Ovary (tissue), 9 donors: ENCODE measurements around the gene RBM5. TPM values are rescaled to one million over a fixed set of nuclear protein-coding genes. Genes with fewer than 3 reads are reported as not detected.

Experiments
- DNase-seq, 5 donors: peaks; one replicate each; pipeline ENCODE4 v3.0.0-alpha.2; 2019 to 2020
- H3K27ac ChIP-seq, 2 donors: fragments of 200-600 bp; one replicate each; pipeline versions ENCODE4 v1.5.1 to v1.8.0; 2019 to 2022
- H3K27me3 ChIP-seq: fragments of 200-600 bp; one replicate; pipeline ENCODE4 v1.8.0; 2022
- H3K36me3 ChIP-seq: fragments of 200-600 bp; sonication (generic); one replicate; pipeline ENCODE4 v1.5.1; 2019
- H3K4me1 ChIP-seq: one replicate; pipeline ENCODE4 v1.8.1; 2013; ENCODE audit warnings: mild to moderate bottlenecking, moderate library complexity; ENCODE audit not compliant: insufficient read depth
- H3K4me3 ChIP-seq: fragments of 200-600 bp; sonication (generic); one replicate; pipeline ENCODE4 v1.5.1; 2017
- H3K9me3 ChIP-seq, 2 donors: fragments of 200-600 bp in 1 of 2; sonication (generic) in 1 of 2; one replicate each; pipeline versions ENCODE4 v1.5.1 to v1.8.1; 2013 to 2019; ENCODE audit warnings: mild to moderate bottlenecking in 1 of 2, moderate library complexity in 1 of 2
- EP300 ChIP-seq: sonication (generic); formaldehyde crosslinking; IDR thresholded peaks from one replicate; pipeline ENCODE4 v1.6.1; 2017; ENCODE audit warnings: antibody characterized with exemption
- POLR2A ChIP-seq: fragments of 450-650 bp; IDR thresholded peaks from one replicate; pipeline ENCODE4 v1.6.1; 2017; ENCODE audit warnings: antibody characterized with exemption, mild to moderate bottlenecking, moderate library complexity
- WGBS, 3 donors: extraction: QIAGEN DNeasy Blood & Tissue Kit in 1 of 3; methylation state at CpG; one replicate each; pipeline versions ENCODE4 v1.1.5 to v1.1.7; 2013 to 2017; 5-methylcytosine and 5-hydroxymethylcytosine counted together
- intact Hi-C, 4 donors: fragments of 100-400 bp; cut with DNase I; formaldehyde crosslinking; loops; one replicate each; pipeline versions ENCODE4 v1.11.0 to v1.15.1; 2022 to 2023
- polyA plus RNA-seq, 2 donors: library from polyadenylated mRNA; stranded (reverse); fragments of 200-250 nt in 1 of 2; fragments of 350-450 nt in 1 of 2; fragmentation: Illumina TruSeq in 1 of 2; extraction: RNeasy Lipid Tissue Mini Kit (QIAGEN cat#74804) in 1 of 2; gene quantifications; one replicate each; pipeline ENCODE4 v1.2.3, GENCODE V29; 2013 to 2014
- total RNA-seq, 7 donors: library from RNA; depleted of rRNA in 2 of 7; stranded (reverse); fragments of >200 nt in 2 of 7; fragmentation: NEBNext Ultra II Directional in 3 of 7; extraction: Animal tissue kit (Norgen Biotek cat#: 25700) in 3 of 7; gene quantifications; one replicate each; pipeline versions ENCODE4 v1.1.0 to v1.2.4, GENCODE V29; 2016 to 2023
- TF ChIP-seq, protein P1 (sequence below), 3 donors: fragments of 450-650 bp in 2 of 3; fragments of 200-600 bp in 1 of 3; IDR thresholded peaks; one replicate each; pipeline versions ENCODE4 v1.5.1 to v1.8.0; 2016 to 2022; ENCODE audit warnings: antibody characterized with exemption in 3 of 3, mild to moderate bottlenecking in 1 of 3
- donor health status: DM: no; HTN: no; CAD: no; lungs with moderate emphysema.
- donor health status: DM: no; HTN: no; CAD: no.
- donor health status: Bipolar disorder and iron deficiency.
- donor health status: DM: yes; HTN: yes; CAD: no.
- donor health status: DM: no; HTN: no; CAD: no.
- donor health status: DM: yes; HTN: yes; CAD: no.

RBM5 gene
- total and polyA plus RNA-seq, 9 donors, result 123 to 207 (median 165) TPM

DNA sequence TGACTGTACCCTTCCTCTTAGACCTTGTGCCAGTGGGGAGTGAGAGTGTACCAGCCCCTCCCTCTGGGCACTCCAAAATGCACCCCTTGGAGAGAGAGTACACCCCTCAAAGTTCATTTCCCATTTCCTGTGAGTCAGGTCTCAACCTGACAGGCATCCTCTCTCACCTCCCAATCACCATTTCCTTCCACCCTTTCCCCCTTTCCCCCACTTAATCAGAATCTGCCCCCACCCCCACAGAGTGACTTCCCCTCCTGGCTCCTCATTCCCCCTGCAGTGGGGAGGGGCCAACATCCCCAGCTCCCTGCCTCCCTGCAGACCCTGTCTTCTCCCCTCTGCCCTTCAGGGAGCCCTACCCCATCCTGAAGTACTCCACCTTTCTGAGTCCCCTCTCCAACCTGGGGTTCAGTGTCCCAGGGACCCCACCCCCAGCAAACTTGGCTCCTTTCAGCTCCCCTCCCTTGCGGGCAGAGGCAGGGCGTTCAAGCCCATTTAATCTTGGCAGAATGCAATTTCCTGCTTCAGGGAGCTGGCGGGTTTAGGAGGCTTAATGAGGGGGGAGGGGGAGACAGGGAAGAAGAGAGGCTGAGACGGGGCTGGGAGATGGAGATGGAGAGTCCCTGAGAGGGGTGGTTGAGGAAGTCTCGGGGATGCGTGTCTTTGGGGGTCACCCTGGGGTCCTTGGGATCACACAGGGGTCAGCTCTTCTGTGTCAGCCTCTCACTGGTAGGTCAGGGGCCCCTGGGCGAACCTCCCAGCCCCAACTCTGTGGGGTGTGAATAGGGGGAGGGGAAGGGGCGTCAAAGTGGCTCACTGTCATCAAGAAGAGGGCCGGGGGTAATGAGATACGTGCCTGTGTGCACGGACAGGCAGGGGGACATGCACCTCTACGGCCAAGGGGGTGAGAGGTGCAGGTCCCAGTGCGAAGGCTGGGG is 49.8 kb downstream of the RBM5 start:
- intact Hi-C loops, result no loop called here
- Histone ChIP-seq H3K4me1 (no peaks in the 10 kb centered on the region), H3K36me3 (no peaks in the 10 kb centered on the region), H3K27ac (no peak overlapping the region), H3K4me3 (no peak overlapping the region), H3K27me3 (no peaks in the 10 kb centered on the region), H3K9me3 (no peaks in the 10 kb centered on the region)
- no peak for DNase-seq
- WGBS, 3 donors, result 23 to 35% (median 29%) methylated on average over 13 of the region's 13 CpGs
- TF ChIP-seq EP300 (no peak), POLR2A (no peak)
- TF ChIP-seq, protein P1, sequence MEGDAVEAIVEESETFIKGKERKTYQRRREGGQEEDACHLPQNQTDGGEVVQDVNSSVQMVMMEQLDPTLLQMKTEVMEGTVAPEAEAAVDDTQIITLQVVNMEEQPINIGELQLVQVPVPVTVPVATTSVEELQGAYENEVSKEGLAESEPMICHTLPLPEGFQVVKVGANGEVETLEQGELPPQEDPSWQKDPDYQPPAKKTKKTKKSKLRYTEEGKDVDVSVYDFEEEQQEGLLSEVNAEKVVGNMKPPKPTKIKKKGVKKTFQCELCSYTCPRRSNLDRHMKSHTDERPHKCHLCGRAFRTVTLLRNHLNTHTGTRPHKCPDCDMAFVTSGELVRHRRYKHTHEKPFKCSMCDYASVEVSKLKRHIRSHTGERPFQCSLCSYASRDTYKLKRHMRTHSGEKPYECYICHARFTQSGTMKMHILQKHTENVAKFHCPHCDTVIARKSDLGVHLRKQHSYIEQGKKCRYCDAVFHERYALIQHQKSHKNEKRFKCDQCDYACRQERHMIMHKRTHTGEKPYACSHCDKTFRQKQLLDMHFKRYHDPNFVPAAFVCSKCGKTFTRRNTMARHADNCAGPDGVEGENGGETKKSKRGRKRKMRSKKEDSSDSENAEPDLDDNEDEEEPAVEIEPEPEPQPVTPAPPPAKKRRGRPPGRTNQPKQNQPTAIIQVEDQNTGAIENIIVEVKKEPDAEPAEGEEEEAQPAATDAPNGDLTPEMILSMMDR (IDR thresholded peaks at IDR 0.05), result no peak

DNA sequence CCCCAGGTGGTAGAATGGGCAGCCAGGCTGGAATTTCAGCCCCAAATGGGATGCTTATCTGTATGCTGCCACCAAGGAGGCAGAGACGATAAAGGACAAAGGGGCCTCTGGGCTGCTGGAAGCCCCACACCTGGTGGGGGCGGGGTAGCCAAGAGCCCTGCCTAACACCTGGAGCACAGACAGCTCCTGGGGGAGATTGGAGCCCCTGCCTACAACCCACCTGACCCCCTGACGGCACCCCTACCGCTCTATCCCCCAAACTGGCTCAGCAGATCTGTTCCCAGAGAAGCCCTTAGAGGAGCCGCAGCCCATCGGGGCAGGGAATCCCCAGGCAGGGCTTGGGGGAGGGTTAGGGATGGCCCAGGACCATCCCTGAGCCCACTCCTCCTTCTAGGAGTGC is 50.6 kb downstream of the RBM5 start:
- intact Hi-C loops, result no loop called here
- H3K36me3 ChIP-seq, result no peaks in the 10 kb centered on the region

DNA sequence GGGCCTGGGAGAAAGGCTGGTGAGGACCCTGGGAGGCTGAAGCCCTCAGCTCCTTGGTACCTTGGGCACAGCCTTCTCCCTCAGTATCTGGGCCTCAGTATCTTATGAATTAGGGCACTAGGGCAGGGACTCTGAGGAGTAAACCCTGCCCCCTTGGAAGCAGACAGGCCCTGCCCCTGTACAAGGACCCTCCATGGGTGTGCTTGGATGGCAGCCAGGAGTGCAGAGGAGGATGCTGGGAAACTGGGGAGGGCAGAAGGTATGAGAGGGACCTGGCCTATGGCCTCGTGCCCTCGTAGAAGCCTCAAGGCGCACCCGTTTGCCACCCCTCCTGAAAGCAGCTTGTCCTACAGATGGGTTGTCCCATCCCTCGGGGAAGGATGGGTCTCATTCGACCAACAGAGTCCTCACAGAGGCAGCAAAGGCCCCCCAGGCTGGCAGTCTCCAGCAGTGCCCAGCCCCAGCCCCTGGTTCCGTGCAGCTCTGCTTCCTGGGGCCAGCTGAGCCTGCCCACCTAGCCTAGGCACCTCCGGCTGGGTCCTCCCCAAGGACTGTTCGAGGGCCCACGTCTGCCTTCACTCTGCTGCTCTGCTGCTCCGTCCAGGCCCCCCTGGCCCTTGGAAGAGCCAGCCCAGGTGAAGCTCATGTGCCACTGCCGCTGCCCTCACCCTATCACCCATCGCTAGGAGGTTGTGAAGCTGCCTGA is 51.2 kb downstream of the RBM5 start:
- DNase-seq, result no peak
- no peak overlapping the region for H3K27ac ChIP-seq

More for the DNA sequence above, 50.6 kb downstream of the RBM5 start:
- TF ChIP-seq POLR2A (no peak), EP300 (no peak)
- TF ChIP-seq, protein P1 (IDR thresholded peaks at IDR 0.05), result no peak
- DNase-seq, result no peak
- no peaks in the 10 kb centered on the region for H3K9me3 ChIP-seq
- H3K4me3 ChIP-seq, result no peak overlapping the region
- no peaks in the 10 kb centered on the region for H3K27me3 ChIP-seq
- WGBS, 3 donors, result 66 to 77% (median 71%) methylated on average over 6 of the region's 6 CpGs
- no peak overlapping the region for H3K27ac ChIP-seq
- H3K4me1 ChIP-seq, result no peaks in the 10 kb centered on the region

DNA sequence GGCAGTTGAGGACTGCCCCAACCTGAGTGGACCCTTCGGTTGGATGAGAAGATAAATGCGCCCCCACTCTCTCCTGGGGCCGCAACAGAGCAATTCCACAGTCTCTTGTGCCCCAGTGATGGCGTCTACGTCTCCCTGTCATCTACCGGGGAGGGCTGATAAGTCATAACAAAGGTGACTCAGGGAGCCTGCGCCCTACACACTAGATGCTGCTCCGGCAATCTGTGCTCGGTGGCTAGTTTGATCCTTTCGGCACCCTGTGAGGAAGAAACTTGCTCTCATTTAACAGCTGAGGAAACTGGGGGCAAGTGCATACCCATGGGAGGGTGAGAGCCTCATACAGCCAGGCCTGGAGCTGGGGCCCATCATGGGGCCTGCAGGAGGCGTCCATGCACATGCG is 52.3 kb downstream of the RBM5 start:
- no peak for DNase-seq
- Histone ChIP-seq H3K27me3 (no peaks in the 10 kb centered on the region), H3K4me3 (no peak overlapping the region), H3K36me3 (no peaks in the 10 kb centered on the region), H3K4me1 (no peaks in the 10 kb centered on the region), H3K9me3 (no peaks in the 10 kb centered on the region), H3K27ac (no peak overlapping the region)
- WGBS, 3 donors, result 92 to 95% (median 92%) methylated on average over 12 of the region's 12 CpGs
- intact Hi-C loops, result no loop called here
- TF ChIP-seq, protein P1 (IDR thresholded peaks at IDR 0.05), result no peak
- no peak for TF ChIP-seq POLR2A
- no peak for TF ChIP-seq EP300

More for the DNA sequence above, 51.2 kb downstream of the RBM5 start:
- H3K4me3 ChIP-seq, result no peak overlapping the region
- intact Hi-C loops, result no loop called here
- 81 to 86% (median 84%) methylated on average over 13 of the region's 13 CpGs for WGBS, 3 donors
- TF ChIP-seq, protein P1 (IDR thresholded peaks at IDR 0.05), result no peak
- TF ChIP-seq POLR2A, result no peak
- TF ChIP-seq EP300, result no peak
- no peaks in the 10 kb centered on the region for H3K36me3 ChIP-seq
- no peaks in the 10 kb centered on the region for H3K9me3 ChIP-seq
- no peaks in the 10 kb centered on the region for H3K27me3 ChIP-seq
- no peaks in the 10 kb centered on the region for H3K4me1 ChIP-seq
